Esophagus squamous epithelium (tissue), 4 donors: ENCODE data around the gene PLXDC2.

Experiments used
- CTCF ChIP-seq, 6 experiments: fragments of 450-650 bp in 4 of 6; fragments of 200-600 bp in 2 of 6; sonication (generic) in 2 of 6; IDR thresholded peaks; one replicate each; pipeline ENCODE4 v1.5.1; 2016 to 2019; ENCODE audit warnings: antibody characterized with exemption in 6 of 6, mild to moderate bottlenecking in 4 of 6, moderate library complexity in 4 of 6
- POLR2A ChIP-seq, 4 donors: fragments of 450-650 bp; IDR thresholded peaks; one replicate each; pipeline ENCODE4 v1.6.1; 2017; ENCODE audit warnings: antibody characterized with exemption in 4 of 4, mild to moderate bottlenecking in 4 of 4, moderate library complexity in 3 of 4

GRCh38 chr10:19835952-19836351 is 19.7 kb downstream of the PLXDC2 start:
- TF ChIP-seq POLR2A (IDR thresholded peaks at IDR 0.05) = no peak
- no peak for TF ChIP-seq CTCF (IDR thresholded peaks at IDR 0.05)
